ENCODE data around the gene MAML3. TPM values are rescaled to one million over a fixed set of nuclear protein-coding genes. Genes with fewer than 3 reads are reported as not detected.

Gene MAML3
- total RNA-seq, 4 donors from 2014 or later = 16.1 to 40.0 (median 18.1) TPM

DNA sequence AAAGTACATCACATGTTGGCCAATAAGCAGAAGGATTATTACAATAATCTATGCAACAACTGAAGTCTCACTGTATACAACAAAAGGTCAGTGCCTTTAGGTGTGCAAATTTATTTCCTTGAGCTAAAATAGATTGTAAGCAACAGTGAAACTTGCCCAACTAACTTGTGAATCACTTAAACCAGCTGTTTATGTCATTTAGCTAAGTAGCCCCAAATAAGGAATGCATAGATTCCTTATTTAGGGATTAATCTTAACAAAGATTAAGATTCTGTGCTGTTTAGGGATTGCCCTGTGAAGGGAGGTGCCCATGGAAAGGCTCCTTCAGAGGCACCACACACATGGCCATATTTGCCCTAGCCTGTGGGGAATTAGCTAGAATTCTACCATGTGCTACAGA is 168.6 kb downstream of the MAML3 start:
- no peaks in the 10 kb centered on the region for H3K36me3 ChIP-seq
- no peaks in the 10 kb centered on the region for H3K27me3 ChIP-seq
- no peak overlapping the region for H3K4me3 ChIP-seq
- in situ Hi-C loops (cut with MboI; ENCODE audit: low pct_ligation_motif_present in 1 of 4, low pct_unique_long_range_greater_than_20kb in 1 of 4, low sequenced_read_pairs in 3 of 4) = no loop called here
- peaks cover 0 to 16% (median 5%) of the 10 kb centered on the region in 4 donors for H3K4me1 ChIP-seq
- H3K27ac ChIP-seq = no peak overlapping the region
- TF ChIP-seq POLR2A (IDR thresholded peaks at IDR 0.05) (no peak), EP300 (IDR thresholded peaks at IDR 0.05; ENCODE audit: low read depth) (no peak)
- H3K9me3 ChIP-seq = no peaks in the 10 kb centered on the region
- intact Hi-C loops (cut with DNase I; ENCODE audit: low total_unique reads) = no loop called here
- DNase-seq = no peak

DNA sequence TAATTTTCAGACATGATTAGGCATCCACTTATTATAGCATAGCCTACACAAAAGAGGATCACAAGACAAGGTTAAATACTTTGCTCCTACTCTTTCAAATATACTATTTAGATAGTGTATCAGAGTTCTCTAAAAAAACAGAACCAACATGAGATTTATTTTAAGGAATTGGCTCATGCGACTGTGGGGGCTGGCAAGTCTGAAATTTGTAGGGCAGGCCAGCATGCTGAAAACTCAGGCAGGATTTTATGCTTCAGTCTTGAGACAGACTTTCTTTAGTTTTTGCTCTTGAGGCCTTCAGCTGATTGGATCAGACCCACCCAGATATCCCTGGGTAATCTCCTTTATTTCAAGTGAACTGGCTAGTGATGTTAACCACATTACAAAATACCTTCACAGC is 169.5 kb downstream of the MAML3 start:
- no peak for DNase-seq
- no peak overlapping the region for H3K27ac ChIP-seq
- WGBS, 2 donors (ENCODE audit: low coverage in 1 of 2) = 67 to 82% methylated on average over 1 of the region's 1 CpG
- no peaks in the 10 kb centered on the region for H3K27me3 ChIP-seq
- H3K9me3 ChIP-seq = no peaks in the 10 kb centered on the region
- in situ Hi-C loops (cut with MboI; ENCODE audit: low pct_ligation_motif_present in 1 of 4, low pct_unique_long_range_greater_than_20kb in 1 of 4, low sequenced_read_pairs in 3 of 4) = no loop called here
- no peak overlapping the region for H3K4me3 ChIP-seq
- TF ChIP-seq POLR2AphosphoS5 (IDR thresholded peaks at IDR 0.05) = no peak
- TF ChIP-seq, protein P1, sequence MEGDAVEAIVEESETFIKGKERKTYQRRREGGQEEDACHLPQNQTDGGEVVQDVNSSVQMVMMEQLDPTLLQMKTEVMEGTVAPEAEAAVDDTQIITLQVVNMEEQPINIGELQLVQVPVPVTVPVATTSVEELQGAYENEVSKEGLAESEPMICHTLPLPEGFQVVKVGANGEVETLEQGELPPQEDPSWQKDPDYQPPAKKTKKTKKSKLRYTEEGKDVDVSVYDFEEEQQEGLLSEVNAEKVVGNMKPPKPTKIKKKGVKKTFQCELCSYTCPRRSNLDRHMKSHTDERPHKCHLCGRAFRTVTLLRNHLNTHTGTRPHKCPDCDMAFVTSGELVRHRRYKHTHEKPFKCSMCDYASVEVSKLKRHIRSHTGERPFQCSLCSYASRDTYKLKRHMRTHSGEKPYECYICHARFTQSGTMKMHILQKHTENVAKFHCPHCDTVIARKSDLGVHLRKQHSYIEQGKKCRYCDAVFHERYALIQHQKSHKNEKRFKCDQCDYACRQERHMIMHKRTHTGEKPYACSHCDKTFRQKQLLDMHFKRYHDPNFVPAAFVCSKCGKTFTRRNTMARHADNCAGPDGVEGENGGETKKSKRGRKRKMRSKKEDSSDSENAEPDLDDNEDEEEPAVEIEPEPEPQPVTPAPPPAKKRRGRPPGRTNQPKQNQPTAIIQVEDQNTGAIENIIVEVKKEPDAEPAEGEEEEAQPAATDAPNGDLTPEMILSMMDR (IDR thresholded peaks at IDR 0.05) = no peak
- no peak for TF ChIP-seq EP300 (IDR thresholded peaks at IDR 0.05; ENCODE audit: low read depth)
- TF ChIP-seq POLR2A (IDR thresholded peaks at IDR 0.05) = no peak
- H3K4me1 ChIP-seq = peaks cover 0 to 16% (median 5%) of the 10 kb centered on the region in 4 donors
- intact Hi-C loops (cut with DNase I; ENCODE audit: low total_unique reads) = no loop called here
- no peaks in the 10 kb centered on the region for H3K36me3 ChIP-seq

DNA sequence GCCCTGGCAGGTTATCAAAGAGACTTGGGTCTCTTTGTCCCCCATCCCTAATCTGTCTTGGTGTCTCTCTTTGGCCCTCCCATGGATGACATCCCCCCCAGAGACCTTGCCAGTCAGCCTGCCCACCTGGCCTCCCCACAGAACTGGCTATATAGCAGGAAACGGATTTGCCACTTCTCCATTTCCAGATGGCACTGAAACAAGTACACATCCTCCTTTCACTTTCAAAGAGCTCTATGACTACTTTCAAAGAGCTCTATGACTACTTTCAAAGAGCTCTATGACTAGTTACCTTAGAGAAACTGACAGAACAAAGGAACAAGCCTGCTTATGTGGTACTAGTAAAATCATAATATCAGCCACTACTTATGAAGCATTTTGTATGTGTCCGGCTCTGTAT is 175.3 kb downstream of the MAML3 start:
- no peak for DNase-seq
- H3K4me1 ChIP-seq = peaks cover 8 to 22% (median 12%) of the 10 kb centered on the region in 4 donors
- WGBS, 2 donors (ENCODE audit: low coverage in 1 of 2) = 67 to 68% methylated on average over 1 to 2 of the region's 2 CpGs
- H3K36me3 ChIP-seq = no peaks in the 10 kb centered on the region
- H3K9me3 ChIP-seq = no peaks in the 10 kb centered on the region
- intact Hi-C loops (cut with DNase I; ENCODE audit: low total_unique reads) (no loop called here), in situ Hi-C loops (cut with MboI; ENCODE audit: low pct_ligation_motif_present in 1 of 4, low pct_unique_long_range_greater_than_20kb in 1 of 4, low sequenced_read_pairs in 3 of 4) (no loop called here)
- no peak overlapping the region for H3K4me3 ChIP-seq
- H3K27me3 ChIP-seq = no peaks in the 10 kb centered on the region
- no peak overlapping the region for H3K27ac ChIP-seq
- TF ChIP-seq, protein P1 (IDR thresholded peaks at IDR 0.05) = no peak
- TF ChIP-seq POLR2AphosphoS5 (IDR thresholded peaks at IDR 0.05) (no peak), POLR2A (IDR thresholded peaks at IDR 0.05) (no peak), EP300 (IDR thresholded peaks at IDR 0.05; ENCODE audit: low read depth) (no peak)

DNA sequence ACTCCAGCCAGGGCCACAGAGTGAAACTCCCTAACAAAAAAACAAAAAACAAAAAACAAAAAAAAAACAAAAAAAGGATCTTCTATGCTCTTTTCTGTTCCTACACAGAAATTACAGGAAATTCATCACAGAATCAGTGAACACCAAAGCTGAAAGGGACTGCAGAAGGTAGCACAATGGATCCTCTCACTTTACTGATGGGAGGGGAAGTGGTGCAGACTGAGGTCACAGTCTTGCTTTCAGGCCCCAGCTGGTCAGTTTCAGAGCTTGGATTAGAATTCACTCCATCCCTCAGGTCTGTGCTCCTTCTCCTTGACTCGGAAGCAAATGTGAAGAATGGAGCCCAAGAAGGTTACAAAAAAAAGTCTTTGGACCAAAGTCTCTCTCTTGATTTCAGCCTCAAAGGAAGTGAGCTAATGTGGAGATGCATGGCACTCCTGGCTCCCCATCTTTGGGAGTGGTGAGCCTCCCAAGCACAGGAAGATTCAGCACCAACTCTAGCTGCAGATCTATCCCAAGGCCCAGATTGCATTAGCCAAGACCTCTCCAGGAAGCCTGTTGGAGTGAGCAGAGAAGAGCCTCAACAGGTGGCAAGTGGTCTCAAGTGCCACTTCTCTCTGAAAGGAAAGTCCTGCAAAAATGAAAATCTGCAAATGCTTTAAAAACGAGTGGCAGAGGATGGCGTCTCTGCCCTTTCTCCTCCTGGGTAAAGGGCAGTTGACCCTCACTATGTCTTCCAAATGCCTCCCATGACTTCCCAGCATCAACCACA is 176.0 kb downstream of the MAML3 start:
- in situ Hi-C loops (cut with MboI; ENCODE audit: low pct_ligation_motif_present in 1 of 4, low pct_unique_long_range_greater_than_20kb in 1 of 4, low sequenced_read_pairs in 3 of 4) = no loop called here
- intact Hi-C loops (cut with DNase I; ENCODE audit: low total_unique reads) = no loop called here

More for the DNA sequence above, 176.0 kb downstream of the MAML3 start:
- no peaks in the 10 kb centered on the region for H3K36me3 ChIP-seq
- H3K4me1 ChIP-seq = peaks cover 8 to 24% (median 12%) of the 10 kb centered on the region in 4 donors
- no peak overlapping the region for H3K27ac ChIP-seq
- H3K9me3 ChIP-seq = no peaks in the 10 kb centered on the region
- no peak for DNase-seq
- no peak for TF ChIP-seq EP300 (IDR thresholded peaks at IDR 0.05; ENCODE audit: low read depth)
- no peak for TF ChIP-seq POLR2A (IDR thresholded peaks at IDR 0.05)
- TF ChIP-seq, protein P1 (IDR thresholded peaks at IDR 0.05) = no peak
- TF ChIP-seq POLR2AphosphoS5 (IDR thresholded peaks at IDR 0.05) = no peak
- no peak overlapping the region for H3K4me3 ChIP-seq
- H3K27me3 ChIP-seq = no peaks in the 10 kb centered on the region
- 67 to 96% methylated on average over 1 to 3 of the region's 3 CpGs for WGBS, 2 donors (ENCODE audit: low coverage in 1 of 2)

Measured in transverse colon (tissue), 4 donors.